Measurements from ENCODE around the gene CFB. TPM values are rescaled to one million over a fixed set of nuclear protein-coding genes. Genes with fewer than 3 reads are reported as not detected.
A peak's percentile ranks its signal among the peaks of the same experiment; 100 is the strongest.
"Not testable (repeated sequence)": the region's sequence is repeated elsewhere in the genome, so short reads cannot be mapped to it uniquely, and the experiment has no call there.

The CFB gene
- polyA plus RNA-seq, 3 donors: 0.37 to 2.2 TPM; not detected in 1

DNA sequence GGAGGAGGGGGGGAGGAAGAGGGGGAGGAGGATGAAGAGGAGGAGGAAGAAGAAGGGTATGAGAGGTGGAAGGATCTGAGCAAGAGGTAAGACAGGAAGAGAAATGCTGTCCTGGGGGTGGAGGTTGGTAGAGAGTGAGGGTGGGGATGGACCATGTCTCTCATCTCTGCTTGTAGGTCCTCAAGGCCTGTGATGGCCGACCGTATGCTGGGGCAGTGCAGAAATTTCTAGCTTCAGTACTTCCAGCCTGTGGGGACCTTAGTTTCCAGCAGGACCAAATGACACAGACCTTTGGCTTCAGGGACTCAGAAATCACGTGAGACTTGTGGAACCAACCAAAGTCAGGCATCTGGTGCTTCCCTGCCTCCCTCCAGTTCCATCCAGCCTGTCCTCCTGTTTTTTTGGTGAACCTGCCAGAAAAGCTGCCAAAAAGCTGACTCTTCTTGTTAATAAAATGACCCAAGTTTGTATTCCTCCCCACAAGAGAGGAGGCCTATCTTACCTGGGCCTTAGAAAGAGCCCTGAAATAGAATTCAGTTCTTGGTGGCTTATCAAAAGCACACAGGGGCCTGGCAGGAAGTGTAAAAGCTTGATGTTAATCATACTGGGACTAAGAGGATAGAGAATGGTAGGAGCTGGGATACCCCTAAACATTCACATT lies 33.5 kb downstream of the CFB start:
- H3K4me3 Mint-ChIP-seq: no peak overlapping the region
- no peak overlapping the region for H3K4me2 ChIP-seq (replicated peaks; ENCODE audit: extremely low read depth, low read length, poor library complexity, severe bottlenecking)
- H3K27ac ChIP-seq (ENCODE audit: low read depth in 1 of 2, low read length in 2 of 2): no peak overlapping the region
- peak overlapping the region in 1 of 7 donors; percentile 13 for H3K27ac Mint-ChIP-seq
- intact Hi-C loops (cut with micrococcal nuclease): no loop called here
- no peak overlapping the region for H3K9ac ChIP-seq (ENCODE audit: insufficient read depth, low read length, poor library complexity, severe bottlenecking)
- no peak overlapping the region for H3K4me3 ChIP-seq (replicated peaks in 1 of 3; ENCODE audit: low read depth in 2 of 3, low read length in 3 of 3)
- no peaks in the 10 kb centered on the region for H3K9me3 ChIP-seq (replicated peaks in 1 of 2; ENCODE audit: control insufficient read depth in 1 of 2, insufficient read depth in 1 of 2, low read length in 2 of 2)
- H3K36me3 ChIP-seq (replicated peaks in 1 of 2; ENCODE audit: control insufficient read depth in 1 of 2, insufficient read depth in 2 of 2, low read length in 2 of 2): peaks cover 11 to 19% of the 10 kb centered on the region in 2 donors
- TF ChIP-seq, protein P1, sequence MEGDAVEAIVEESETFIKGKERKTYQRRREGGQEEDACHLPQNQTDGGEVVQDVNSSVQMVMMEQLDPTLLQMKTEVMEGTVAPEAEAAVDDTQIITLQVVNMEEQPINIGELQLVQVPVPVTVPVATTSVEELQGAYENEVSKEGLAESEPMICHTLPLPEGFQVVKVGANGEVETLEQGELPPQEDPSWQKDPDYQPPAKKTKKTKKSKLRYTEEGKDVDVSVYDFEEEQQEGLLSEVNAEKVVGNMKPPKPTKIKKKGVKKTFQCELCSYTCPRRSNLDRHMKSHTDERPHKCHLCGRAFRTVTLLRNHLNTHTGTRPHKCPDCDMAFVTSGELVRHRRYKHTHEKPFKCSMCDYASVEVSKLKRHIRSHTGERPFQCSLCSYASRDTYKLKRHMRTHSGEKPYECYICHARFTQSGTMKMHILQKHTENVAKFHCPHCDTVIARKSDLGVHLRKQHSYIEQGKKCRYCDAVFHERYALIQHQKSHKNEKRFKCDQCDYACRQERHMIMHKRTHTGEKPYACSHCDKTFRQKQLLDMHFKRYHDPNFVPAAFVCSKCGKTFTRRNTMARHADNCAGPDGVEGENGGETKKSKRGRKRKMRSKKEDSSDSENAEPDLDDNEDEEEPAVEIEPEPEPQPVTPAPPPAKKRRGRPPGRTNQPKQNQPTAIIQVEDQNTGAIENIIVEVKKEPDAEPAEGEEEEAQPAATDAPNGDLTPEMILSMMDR (IDR thresholded peaks at IDR 0.05): no peak
- peaks cover 14 to 35% of the 10 kb centered on the region in 2 donors for H3K36me3 Mint-ChIP-seq
- no peaks in the 10 kb centered on the region for H3K79me2 ChIP-seq (ENCODE audit: insufficient read depth, low read length)
- 100% methylated on average over 2 of the region's 3 CpGs for WGBS (ENCODE audit: insufficient coverage)
- H2AFZ ChIP-seq (ENCODE audit: insufficient read depth, low read depth, low read length, poor library complexity, severe bottlenecking): no peak overlapping the region
- no peaks in the 10 kb centered on the region for H3K27me3 Mint-ChIP-seq (ENCODE audit: low read depth in 3 of 3)
- peaks cover 0 to 7% (median 0%) of the 10 kb centered on the region in 7 donors for H3K9me3 Mint-ChIP-seq
- H3K4me1 Mint-ChIP-seq: peaks cover 2% of the 10 kb centered on the region
- H3K27me3 ChIP-seq (ENCODE audit: control insufficient read depth in 2 of 2, insufficient read depth in 2 of 2, low read length in 2 of 2): no peaks in the 10 kb centered on the region
- no peaks in the 10 kb centered on the region for H3K4me1 ChIP-seq (ENCODE audit: control insufficient read depth in 1 of 2, insufficient read depth in 2 of 2, low read length in 2 of 2)
- DNase-seq: no peak
- no peaks in the 10 kb centered on the region for H4K20me1 ChIP-seq (ENCODE audit: insufficient read depth, low read length)

- H4K20me1 ChIP-seq (ENCODE audit: insufficient read depth, low read length); H3K27me3 ChIP-seq (ENCODE audit: control insufficient read depth in 2 of 2, insufficient read depth in 2 of 2, low read length in 2 of 2); H3K4me2 ChIP-seq (replicated peaks; ENCODE audit: extremely low read depth, low read length, poor library complexity, severe bottlenecking); H2AFZ ChIP-seq (ENCODE audit: insufficient read depth, low read depth, low read length, poor library complexity, severe bottlenecking); H3K4me3 Mint-ChIP-seq; H3K9me3 Mint-ChIP-seq; H3K9me3 ChIP-seq (replicated peaks in 1 of 2; ENCODE audit: control insufficient read depth in 1 of 2, insufficient read depth in 1 of 2, low read length in 2 of 2); H3K4me1 Mint-ChIP-seq; DNase-seq; H3K27me3 Mint-ChIP-seq (ENCODE audit: low read depth in 3 of 3); H3K79me2 ChIP-seq (ENCODE audit: insufficient read depth, low read length); H3K27ac ChIP-seq (ENCODE audit: low read depth in 1 of 2, low read length in 2 of 2); H3K4me1 ChIP-seq (ENCODE audit: control insufficient read depth in 1 of 2, insufficient read depth in 2 of 2, low read length in 2 of 2); H3K9ac ChIP-seq (ENCODE audit: insufficient read depth, low read length, poor library complexity, severe bottlenecking); H3K4me3 ChIP-seq (replicated peaks in 1 of 3; ENCODE audit: low read depth in 2 of 3, low read length in 3 of 3); intact Hi-C loops (cut with micrococcal nuclease): not testable (repeated sequence)
- H3K27ac Mint-ChIP-seq: peak overlapping the region in 1 of 7 donors; percentile 32
- H3K36me3 Mint-ChIP-seq: peaks cover 13 to 29% of the 10 kb centered on the region in 2 donors
- WGBS (ENCODE audit: insufficient coverage): 100% methylated on average over 2 of the region's 13 CpGs
- H3K36me3 ChIP-seq (replicated peaks in 1 of 2; ENCODE audit: control insufficient read depth in 1 of 2, insufficient read depth in 2 of 2, low read length in 2 of 2): peaks cover 11 to 19% of the 10 kb centered on the region in 2 donors
Measured at GRCh38 chr6:31980195-31980876, 34.4 kb downstream of the CFB start.

- H3K4me3 Mint-ChIP-seq; H3K4me1 Mint-ChIP-seq; DNase-seq; H3K27ac Mint-ChIP-seq; H3K9ac ChIP-seq (ENCODE audit: insufficient read depth, low read length, poor library complexity, severe bottlenecking); H2AFZ ChIP-seq (ENCODE audit: insufficient read depth, low read depth, low read length, poor library complexity, severe bottlenecking); intact Hi-C loops (cut with micrococcal nuclease); H4K20me1 ChIP-seq (ENCODE audit: insufficient read depth, low read length); H3K27ac ChIP-seq (ENCODE audit: low read depth in 1 of 2, low read length in 2 of 2); H3K79me2 ChIP-seq (ENCODE audit: insufficient read depth, low read length); H3K9me3 ChIP-seq (replicated peaks in 1 of 2; ENCODE audit: control insufficient read depth in 1 of 2, insufficient read depth in 1 of 2, low read length in 2 of 2); H3K9me3 Mint-ChIP-seq; H3K27me3 Mint-ChIP-seq (ENCODE audit: low read depth in 3 of 3); H3K4me1 ChIP-seq (ENCODE audit: control insufficient read depth in 1 of 2, insufficient read depth in 2 of 2, low read length in 2 of 2); H3K4me3 ChIP-seq (replicated peaks in 1 of 3; ENCODE audit: low read depth in 2 of 3, low read length in 3 of 3); H3K4me2 ChIP-seq (replicated peaks; ENCODE audit: extremely low read depth, low read length, poor library complexity, severe bottlenecking); H3K27me3 ChIP-seq (ENCODE audit: control insufficient read depth in 2 of 2, insufficient read depth in 2 of 2, low read length in 2 of 2): not testable (repeated sequence)
- WGBS (ENCODE audit: insufficient coverage): no CpG with 5 or more reads among the region's 5 CpGs
- H3K36me3 ChIP-seq (replicated peaks in 1 of 2; ENCODE audit: control insufficient read depth in 1 of 2, insufficient read depth in 2 of 2, low read length in 2 of 2): peaks cover 11 to 19% of the 10 kb centered on the region in 2 donors
- peaks cover 13 to 26% of the 10 kb centered on the region in 2 donors for H3K36me3 Mint-ChIP-seq
Measured at GRCh38 chr6:31980998-31981397, 35.1 kb downstream of the CFB start.

DNA sequence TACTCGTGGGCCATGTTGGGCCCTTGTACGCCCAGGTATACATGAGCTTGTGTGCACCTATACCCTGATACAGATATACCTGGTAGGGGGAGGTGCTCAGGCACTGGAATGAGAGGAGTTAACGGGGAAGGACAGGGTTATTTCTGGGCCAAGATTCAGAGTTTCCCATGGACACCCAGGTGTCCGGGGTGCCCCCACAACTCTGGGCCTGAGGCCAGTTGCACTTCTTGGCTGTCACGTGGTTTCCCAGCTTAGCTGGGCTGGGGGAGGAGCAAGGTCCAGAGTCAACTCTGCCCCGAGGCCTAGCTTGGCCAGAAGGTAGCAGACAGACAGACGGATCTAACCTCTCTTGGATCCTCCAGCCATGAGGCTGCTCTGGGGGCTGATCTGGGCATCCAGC lies 35.8 kb downstream of the CFB start, which contains the start of gene C4A:
Gene C4A, plus strand, starts transcription at position 314 of the 400 bp plus-strand sequence. Its CDS starts 51 bp downstream, at position 365.
- H3K4me3 Mint-ChIP-seq; H3K9ac ChIP-seq (ENCODE audit: insufficient read depth, low read length, poor library complexity, severe bottlenecking); H4K20me1 ChIP-seq (ENCODE audit: insufficient read depth, low read length); intact Hi-C loops (cut with micrococcal nuclease); H3K4me1 ChIP-seq (ENCODE audit: control insufficient read depth in 1 of 2, insufficient read depth in 2 of 2, low read length in 2 of 2); H3K9me3 Mint-ChIP-seq; H3K79me2 ChIP-seq (ENCODE audit: insufficient read depth, low read length); H3K27me3 ChIP-seq (ENCODE audit: control insufficient read depth in 2 of 2, insufficient read depth in 2 of 2, low read length in 2 of 2); DNase-seq; H2AFZ ChIP-seq (ENCODE audit: insufficient read depth, low read depth, low read length, poor library complexity, severe bottlenecking); H3K4me2 ChIP-seq (replicated peaks; ENCODE audit: extremely low read depth, low read length, poor library complexity, severe bottlenecking); H3K4me1 Mint-ChIP-seq; H3K4me3 ChIP-seq (replicated peaks in 1 of 3; ENCODE audit: low read depth in 2 of 3, low read length in 3 of 3); H3K27ac Mint-ChIP-seq; H3K9me3 ChIP-seq (replicated peaks in 1 of 2; ENCODE audit: control insufficient read depth in 1 of 2, insufficient read depth in 1 of 2, low read length in 2 of 2); H3K27me3 Mint-ChIP-seq (ENCODE audit: low read depth in 3 of 3); H3K27ac ChIP-seq (ENCODE audit: low read depth in 1 of 2, low read length in 2 of 2): not testable (repeated sequence)
- WGBS (ENCODE audit: insufficient coverage): no CpG with 5 or more reads among the region's 7 CpGs
- H3K36me3 Mint-ChIP-seq: peaks cover 13 to 22% of the 10 kb centered on the region in 2 donors
- H3K36me3 ChIP-seq (replicated peaks in 1 of 2; ENCODE audit: control insufficient read depth in 1 of 2, insufficient read depth in 2 of 2, low read length in 2 of 2): peaks cover 11 to 19% of the 10 kb centered on the region in 2 donors
